IMR-90 (cell line): ENCODE data around the gene SMARCD2. TPM values are rescaled to one million over a fixed set of nuclear protein-coding genes. Genes with fewer than 3 reads are reported as not detected.

Experiments used
- ATAC-seq: fragments of 200-7000 bp; cut with Tn5 transposase; 2 replicates; pipeline ENCODE4 v1.9.1; 2020; ENCODE audit warnings: low read depth, mild to moderate bottlenecking, moderate library complexity
- BruUV-seq: library from RNA; stranded (reverse); fragments of 400-500 nt; replicated peaks from 2 replicates; lab custom pipeline; 2021; lab: Mats Ljungman, UMichigan
- CTCF ChIA-PET: fragments of 300-600 bp; formaldehyde crosslinking; extraction: SDS; loops from one replicate; lab custom pipeline; 2021; ENCODE audit warnings: antibody characterized with exemption; lab: Yijun Ruan, JAX
- POLR2A ChIA-PET: fragments of 300-600 bp; sonication (Branson Sonifier 250); formaldehyde crosslinking; loops from one replicate; lab custom pipeline; 2022; ENCODE audit warnings: antibody characterized with exemption; ENCODE audit not compliant: unreplicated experiment; lab: Charles Lee
- DNase-seq: peaks from one replicate; pipeline ENCODE4 v3.0.0; 2013
- H2AFZ ChIP-seq: replicated peaks from 2 replicates; pipeline ENCODE3; 2013; ENCODE audit warnings: low read length, mild to moderate bottlenecking; ENCODE audit not compliant: poor library complexity
- H2AK5ac ChIP-seq: 2 replicates; pipeline ENCODE4 v1.6.1; 2013; ENCODE audit warnings: low read depth, low read length, inconsistent platforms
- H2AK9ac ChIP-seq: replicated peaks from 2 replicates; pipeline ENCODE3; 2013; ENCODE audit warnings: mild to moderate bottlenecking, low read depth, low read length, moderate library complexity; ENCODE audit not compliant: poor library complexity
- H2BK120ac ChIP-seq: 2 replicates; pipeline ENCODE4 v1.6.1; 2013; ENCODE audit warnings: low read depth, low read length, inconsistent platforms
- H2BK15ac ChIP-seq: 3 replicates; pipeline ENCODE4 v1.6.1; 2013; ENCODE audit warnings: low read depth, low read length, inconsistent platforms
- H2BK20ac ChIP-seq: 2 replicates; pipeline ENCODE4 v1.6.1; 2013; ENCODE audit warnings: low read depth, mild to moderate bottlenecking, inconsistent platforms, low read length, moderate library complexity
- H2BK5ac ChIP-seq: 2 replicates; pipeline ENCODE4 v1.6.1; 2013; ENCODE audit warnings: mild to moderate bottlenecking, low read depth, low read length, inconsistent platforms; ENCODE audit not compliant: poor library complexity, severe bottlenecking
- H3K14ac ChIP-seq: replicated peaks from 2 replicates; pipeline ENCODE4 v1.6.1; 2013; ENCODE audit warnings: low read depth, low read length, inconsistent platforms
- H3K18ac ChIP-seq: 2 replicates; pipeline ENCODE4 v1.6.1; 2013; ENCODE audit warnings: low read depth, low read length, control low read depth
- H3K23ac ChIP-seq: 2 replicates; pipeline ENCODE4 v1.6.1; 2013; ENCODE audit warnings: low read depth, low read length, inconsistent platforms
- H3K27ac ChIP-seq: 2 replicates; pipeline ENCODE4 v1.5.1; 2013; ENCODE audit warnings: mild to moderate bottlenecking, control low read depth, low read length; ENCODE audit not compliant: insufficient read depth
- H3K27me3 ChIP-seq: 2 replicates; pipeline ENCODE4 v1.6.1; 2013; ENCODE audit warnings: low read length; ENCODE audit not compliant: control insufficient read depth, insufficient read depth
- H3K36me3 ChIP-seq: 2 replicates; pipeline ENCODE4 v1.6.1; 2013; ENCODE audit warnings: low read length, mixed read lengths; ENCODE audit not compliant: control insufficient read depth, insufficient read depth
- H3K4ac ChIP-seq: 2 replicates; pipeline ENCODE4 v1.6.1; 2013; ENCODE audit warnings: low read depth, low read length, inconsistent platforms
- H3K4me1 ChIP-seq: 2 replicates; pipeline ENCODE4 v1.6.1; 2013; ENCODE audit warnings: low read length, mixed read lengths; ENCODE audit not compliant: control insufficient read depth, insufficient read depth
- H3K4me2 ChIP-seq: 2 replicates; pipeline ENCODE4 v1.6.1; 2013; ENCODE audit warnings: low read depth, mild to moderate bottlenecking, control low read depth, low read length, moderate library complexity
- H3K4me3 ChIP-seq: 2 replicates; pipeline ENCODE4 v1.5.1; 2013; ENCODE audit warnings: low read depth, mild to moderate bottlenecking, control low read depth, low read length, moderate library complexity; ENCODE audit not compliant: insufficient read depth
- H3K56ac ChIP-seq: 2 replicates; pipeline ENCODE4 v1.6.1; 2013; ENCODE audit warnings: low read length, inconsistent platforms; ENCODE audit not compliant: insufficient read depth; ENCODE audit errors: extremely low read depth
- H3K79me1 ChIP-seq, 2 experiments: 2 replicates each; pipeline ENCODE4 v1.6.1; 2013; ENCODE audit warnings: low read length in 2 of 2, inconsistent platforms in 1 of 2, low read depth in 1 of 2
- H3K9ac ChIP-seq: 2 replicates; pipeline ENCODE4 v1.6.1; 2013; ENCODE audit warnings: low read depth, low read length, control low read depth
- H3K9me1 ChIP-seq: 2 replicates; pipeline ENCODE4 v1.6.1; 2013; ENCODE audit warnings: low read length, inconsistent platforms; ENCODE audit not compliant: insufficient read depth
- H3K9me3 ChIP-seq: 2 replicates; pipeline ENCODE4 v1.6.1; 2013; ENCODE audit warnings: low read length; ENCODE audit not compliant: control insufficient read depth, insufficient read depth
- H4K20me1 ChIP-seq: 2 replicates; pipeline ENCODE4 v1.6.1; 2013; ENCODE audit warnings: low read length, inconsistent platforms; ENCODE audit not compliant: insufficient read depth
- H4K5ac ChIP-seq: 2 replicates; pipeline ENCODE4 v1.6.1; 2013; ENCODE audit warnings: mild to moderate bottlenecking, low read depth, low read length, control low read depth
- H4K8ac ChIP-seq, 2 experiments: 2 replicates each; pipeline ENCODE4 v1.6.1; 2013; ENCODE audit warnings: low read depth in 2 of 2, low read length in 2 of 2, control low read depth in 1 of 2, inconsistent platforms in 1 of 2
- H4K91ac ChIP-seq: 2 replicates; pipeline ENCODE4 v1.6.1; 2013; ENCODE audit warnings: low read depth, low read length, inconsistent platforms; ENCODE audit not compliant: insufficient read depth
- MXI1 ChIP-seq: IDR thresholded peaks from 2 replicates; pipeline ENCODE4 v1.6.1; 2012; ENCODE audit warnings: low read depth, mild to moderate bottlenecking, low read length, moderate library complexity, borderline replicate concordance
- POLR2A ChIP-seq: IDR thresholded peaks from 2 replicates; pipeline ENCODE4 v1.6.1; 2012; ENCODE audit warnings: mild to moderate bottlenecking, low read depth, low read length
- RCOR1 ChIP-seq: IDR thresholded peaks from 2 replicates; pipeline ENCODE4 v1.6.1; 2012; ENCODE audit warnings: mild to moderate bottlenecking, low read length, improper control_type of control experiment; ENCODE audit not compliant: insufficient replicate concordance
- USF2 ChIP-seq: fragments of 150-350 bp; IDR thresholded peaks from 2 replicates; pipeline ENCODE4 v1.6.1; 2017; ENCODE audit warnings: mild to moderate bottlenecking, antibody characterized with exemption, low read length, low read depth
- WGBS, 2 experiments: methylation state at CpG; one replicate each; pipeline versions ENCODE4 v1.1.5 to v1.1.7; 2013; ENCODE audit warnings: missing lambda C conversion rate in 2 of 2; ENCODE audit not compliant: insufficient read length in 1 of 2; ENCODE audit errors: extremely low coverage in 2 of 2; 5-methylcytosine and 5-hydroxymethylcytosine counted together
- dilution Hi-C: fragments of 300-500 bp; cut with HindIII; formaldehyde crosslinking; loops from one replicate; pipeline ENCODE4 v1.14.3; 2018; ENCODE audit warnings: low sequenced_read_pairs; ENCODE audit not compliant: unreplicated experiment
- in situ Hi-C: fragments of 300-500 bp; cut with MboI; formaldehyde crosslinking; loops from 3 replicates; pipeline ENCODE4 v1.14.3; 2019; ENCODE audit warnings: low sequenced_read_pairs, inconsistent platforms, mixed read lengths
- intact Hi-C: fragments of 100-400 bp; cut with micrococcal nuclease; formaldehyde crosslinking; loops from 2 replicates; pipeline ENCODE4 v1.10.0; 2022
- polyA plus RNA-seq, 3 experiments: library from polyadenylated mRNA; depleted of rRNA; stranded (reverse); fragments of >200 nt; gene quantifications; 2 replicates each; pipeline ENCODE4 v1.2.3, GENCODE V29; 2012; ENCODE audit warnings: low replicate concordance in 1 of 3
- total RNA-seq: library from RNA; depleted of rRNA; stranded (reverse); fragments of >200 nt; gene quantifications from 2 replicates; pipeline ENCODE4 v1.2.3, GENCODE V29; 2012

Gene SMARCD2
- total and polyA plus RNA-seq, 2 of the 4 experiments (the other 2 are of a cell fraction): 56.9 to 91.2 TPM

GRCh38 chr17:63832014-63832413, 10.5 kb downstream of the SMARCD2 start:
- H3K23ac ChIP-seq: no peak overlapping the region
- no peak overlapping the region for H3K9ac ChIP-seq
- no peak overlapping the region for H3K27ac ChIP-seq
- no peak overlapping the region for H2BK15ac ChIP-seq
- H2AFZ ChIP-seq: peak overlapping the region; percentile 33
- no TSS peak for BruUV-seq
- H3K56ac ChIP-seq: no peak overlapping the region
- DNase-seq (no peak), ATAC-seq (no peak)
- intact Hi-C loops: no loop called here
- in situ Hi-C loops: no loop called here
- TF ChIP-seq USF2 (no peak), RCOR1 (no peak), MXI1 (no peak), POLR2A (no peak)
- H3K4me1 ChIP-seq: peaks cover 1% of the 10 kb centered on the region; the same call in 1 of the 2 replicates
- H3K4me3 ChIP-seq: no peak overlapping the region
- POLR2A ChIA-PET: no interaction called here
- H4K8ac ChIP-seq: no peak overlapping the region
- H3K4ac ChIP-seq: no peak overlapping the region
- H3K79me1 ChIP-seq: peaks cover 30 to 74% of the 10 kb centered on the region in 2 experiments
- no peak overlapping the region for H2AK9ac ChIP-seq
- peaks cover 41% of the 10 kb centered on the region for H4K20me1 ChIP-seq
- peaks cover 70% of the 10 kb centered on the region for H3K36me3 ChIP-seq
- dilution Hi-C loops: no loop called here
- H3K14ac ChIP-seq: no peak overlapping the region
- H3K9me3 ChIP-seq: no peaks in the 10 kb centered on the region
- H2BK120ac ChIP-seq: no peak overlapping the region
- H2BK20ac ChIP-seq: no peak overlapping the region
- H3K27me3 ChIP-seq: no peaks in the 10 kb centered on the region
- CTCF ChIA-PET: no interaction called here
- no peak overlapping the region for H3K18ac ChIP-seq
- no peak overlapping the region for H4K91ac ChIP-seq
- H2AK5ac ChIP-seq: no peak overlapping the region
- no peaks in the 10 kb centered on the region for H3K9me1 ChIP-seq
- no peak overlapping the region for H2BK5ac ChIP-seq
- no peak overlapping the region for H3K4me2 ChIP-seq
- no peak overlapping the region for H4K5ac ChIP-seq
- no CpG with 5 or more reads among the region's 5 CpGs for WGBS, 2 experiments
